Panc1 (cell line): Measurements from ENCODE around the gene TMPRSS3. TPM values are rescaled to one million over a fixed set of nuclear protein-coding genes. Genes with fewer than 3 reads are reported as not detected.

Source experiments
- ATAC-seq: fragments of 200-7000 bp; cut with Tn5 transposase; 2 replicates; pipeline ENCODE4 v1.9.1; 2020; ENCODE audit warnings: mild to moderate bottlenecking, moderate library complexity
- BruUV-seq: library from RNA; stranded (reverse); fragments of 400-500 nt; replicated peaks from 2 replicates; lab custom pipeline; 2021; lab: Mats Ljungman, UMichigan
- CTCF ChIA-PET: fragments of 300-600 bp; sonication (Branson Sonifier 250); formaldehyde crosslinking; loops from one replicate; lab custom pipeline; 2022; ENCODE audit warnings: antibody characterized with exemption; lab: Charles Lee
- POLR2A ChIA-PET: fragments of 300-600 bp; sonication (Branson Sonifier 250); formaldehyde crosslinking; loops from one replicate; lab custom pipeline; 2022; ENCODE audit warnings: antibody characterized with exemption; lab: Charles Lee
- DNase-seq: peaks from one replicate; pipeline ENCODE4 v3.0.0-alpha.2; 2010; ENCODE audit warnings: low read depth, low spot score
- H3K27ac ChIP-seq: 2 replicates; pipeline ENCODE4 v1.5.1; 2011; ENCODE audit warnings: mild to moderate bottlenecking, low read length, inconsistent platforms
- H3K27me3 ChIP-seq: fragments of 200-500 bp; sonication (Bioruptor generic); 2 replicates; pipeline ENCODE4 v1.6.0; 2014; ENCODE audit warnings: low read length, inconsistent platforms; ENCODE audit not compliant: control insufficient read depth, insufficient read depth
- H3K36me3 ChIP-seq: fragments of 200-500 bp; sonication (Bioruptor generic); 2 replicates; pipeline ENCODE4 v1.5.1; 2014; ENCODE audit warnings: inconsistent platforms, mild to moderate bottlenecking, low read length, moderate library complexity; ENCODE audit not compliant: control insufficient read depth, insufficient read depth
- H3K4me1 ChIP-seq: 2 replicates; pipeline ENCODE4 v1.5.1; 2011; ENCODE audit warnings: inconsistent platforms, mild to moderate bottlenecking, low read length, moderate library complexity; ENCODE audit not compliant: control insufficient read depth, insufficient read depth
- H3K4me3 ChIP-seq, 2 experiments: 2 replicates each; pipeline ENCODE4 v1.5.1; 2011 to 2012; ENCODE audit warnings: low read depth in 2 of 2, low read length in 2 of 2, mild to moderate bottlenecking in 2 of 2, inconsistent platforms in 1 of 2, moderate library complexity in 1 of 2
- H3K9me3 ChIP-seq: fragments of 200-500 bp; sonication (Bioruptor generic); 2 replicates; pipeline ENCODE4 v1.5.1; 2014; ENCODE audit warnings: low read depth, mild to moderate bottlenecking, inconsistent platforms, low read length, moderate library complexity; ENCODE audit not compliant: control insufficient read depth, insufficient read depth
- POLR2AphosphoS5 ChIP-seq: IDR thresholded peaks from 2 replicates; pipeline ENCODE4 v1.6.1; 2012; ENCODE audit warnings: mild to moderate bottlenecking, low read depth, low read length, moderate library complexity
- SIN3A ChIP-seq: IDR thresholded peaks from 2 replicates; pipeline ENCODE4 v1.6.1; 2012; ENCODE audit warnings: low read depth, mild to moderate bottlenecking, low read length, moderate library complexity, borderline replicate concordance; ENCODE audit not compliant: insufficient read depth
- TCF7L2 ChIP-seq: IDR thresholded peaks from 2 replicates; pipeline ENCODE4 v1.6.1; 2011; ENCODE audit warnings: mild to moderate bottlenecking, low read depth, low read length, inconsistent platforms
- in situ Hi-C: cut with HindIII; loops from 2 replicates; pipeline ENCODE4 v1.10.0; 2016; ENCODE audit warnings: low sequenced_read_pairs, low pct_unique_long_range_greater_than_20kb
- intact Hi-C: fragments of 100-400 bp; cut with micrococcal nuclease; formaldehyde crosslinking; loops from one replicate; pipeline ENCODE4 v1.10.0; 2022; ENCODE audit not compliant: unreplicated experiment
- total RNA-seq: library from RNA; stranded (reverse); gene quantifications from one replicate; pipeline ENCODE4 v1.2.1, GENCODE V29; 2021; ENCODE audit not compliant: unreplicated experiment
- TF ChIP-seq, protein P1 (sequence below), 2 experiments: IDR thresholded peaks; 2 replicates each; pipeline ENCODE4 v1.6.1; 2011 to 2012; ENCODE audit warnings: low read depth in 2 of 2, control low read depth in 1 of 2, low read length in 1 of 2, mild to moderate bottlenecking in 1 of 2, moderate library complexity in 1 of 2; ENCODE audit not compliant: insufficient read depth in 1 of 2
- TF ChIP-seq, protein P2 (sequence below): fragments of 450-650 bp; IDR thresholded peaks from 2 replicates; pipeline ENCODE4 v1.5.1; 2017; ENCODE audit warnings: mild to moderate bottlenecking

The TMPRSS3 gene
- total RNA-seq, 1 experiment from 2014 or later = not detected

DNA sequence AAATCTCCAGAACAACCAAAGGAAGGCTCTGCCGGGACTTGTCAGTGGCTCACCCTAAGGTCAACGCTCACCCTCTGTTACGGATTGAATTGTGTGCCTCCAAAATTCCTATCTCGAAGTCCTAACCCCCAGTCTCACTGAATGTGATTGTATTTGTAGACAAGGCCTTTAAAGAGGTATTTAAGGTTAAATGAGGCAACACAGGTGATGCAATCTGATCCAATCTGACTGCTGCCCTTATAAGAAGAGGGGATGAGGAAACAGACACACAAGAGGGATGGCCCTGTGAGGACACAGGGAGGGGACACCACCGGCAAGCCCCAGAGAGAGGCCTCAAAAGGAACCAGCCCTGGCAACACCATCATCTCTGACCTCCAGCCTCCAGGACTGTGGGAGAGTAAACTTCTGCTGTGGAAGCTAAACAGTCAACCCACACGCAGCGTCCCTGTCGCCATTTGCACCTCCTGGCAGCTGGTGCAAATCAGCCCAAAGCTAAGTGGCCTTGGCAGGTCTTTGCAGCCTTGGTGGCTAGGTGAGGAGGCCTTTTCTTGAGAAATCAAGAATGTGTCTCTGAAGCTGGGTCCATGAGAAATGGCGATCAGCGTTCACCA is 32.1 kb upstream of the TMPRSS3 start:
- DNase-seq (no peak), ATAC-seq (no peak)
- Histone ChIP-seq H3K36me3 (no peaks in the 10 kb centered on the region), H3K9me3 (peaks cover 5% of the 10 kb centered on the region; the same call in 1 of the 2 replicates), H3K27me3 (peaks cover 3% of the 10 kb centered on the region; the same call in 1 of the 2 replicates), H3K4me3 (no peak overlapping the region), H3K27ac (no peak overlapping the region), H3K4me1 (no peaks in the 10 kb centered on the region)
- no TSS peak for BruUV-seq
- in situ Hi-C loops = no loop called here
- TF ChIP-seq, protein P1, sequence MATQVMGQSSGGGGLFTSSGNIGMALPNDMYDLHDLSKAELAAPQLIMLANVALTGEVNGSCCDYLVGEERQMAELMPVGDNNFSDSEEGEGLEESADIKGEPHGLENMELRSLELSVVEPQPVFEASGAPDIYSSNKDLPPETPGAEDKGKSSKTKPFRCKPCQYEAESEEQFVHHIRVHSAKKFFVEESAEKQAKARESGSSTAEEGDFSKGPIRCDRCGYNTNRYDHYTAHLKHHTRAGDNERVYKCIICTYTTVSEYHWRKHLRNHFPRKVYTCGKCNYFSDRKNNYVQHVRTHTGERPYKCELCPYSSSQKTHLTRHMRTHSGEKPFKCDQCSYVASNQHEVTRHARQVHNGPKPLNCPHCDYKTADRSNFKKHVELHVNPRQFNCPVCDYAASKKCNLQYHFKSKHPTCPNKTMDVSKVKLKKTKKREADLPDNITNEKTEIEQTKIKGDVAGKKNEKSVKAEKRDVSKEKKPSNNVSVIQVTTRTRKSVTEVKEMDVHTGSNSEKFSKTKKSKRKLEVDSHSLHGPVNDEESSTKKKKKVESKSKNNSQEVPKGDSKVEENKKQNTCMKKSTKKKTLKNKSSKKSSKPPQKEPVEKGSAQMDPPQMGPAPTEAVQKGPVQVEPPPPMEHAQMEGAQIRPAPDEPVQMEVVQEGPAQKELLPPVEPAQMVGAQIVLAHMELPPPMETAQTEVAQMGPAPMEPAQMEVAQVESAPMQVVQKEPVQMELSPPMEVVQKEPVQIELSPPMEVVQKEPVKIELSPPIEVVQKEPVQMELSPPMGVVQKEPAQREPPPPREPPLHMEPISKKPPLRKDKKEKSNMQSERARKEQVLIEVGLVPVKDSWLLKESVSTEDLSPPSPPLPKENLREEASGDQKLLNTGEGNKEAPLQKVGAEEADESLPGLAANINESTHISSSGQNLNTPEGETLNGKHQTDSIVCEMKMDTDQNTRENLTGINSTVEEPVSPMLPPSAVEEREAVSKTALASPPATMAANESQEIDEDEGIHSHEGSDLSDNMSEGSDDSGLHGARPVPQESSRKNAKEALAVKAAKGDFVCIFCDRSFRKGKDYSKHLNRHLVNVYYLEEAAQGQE (IDR thresholded peaks at IDR 0.05; ENCODE audit: insufficient read depth in 1 of 2, low read depth in 2 of 2, low read length in 1 of 2) = no peak
- TF ChIP-seq, protein P2, sequence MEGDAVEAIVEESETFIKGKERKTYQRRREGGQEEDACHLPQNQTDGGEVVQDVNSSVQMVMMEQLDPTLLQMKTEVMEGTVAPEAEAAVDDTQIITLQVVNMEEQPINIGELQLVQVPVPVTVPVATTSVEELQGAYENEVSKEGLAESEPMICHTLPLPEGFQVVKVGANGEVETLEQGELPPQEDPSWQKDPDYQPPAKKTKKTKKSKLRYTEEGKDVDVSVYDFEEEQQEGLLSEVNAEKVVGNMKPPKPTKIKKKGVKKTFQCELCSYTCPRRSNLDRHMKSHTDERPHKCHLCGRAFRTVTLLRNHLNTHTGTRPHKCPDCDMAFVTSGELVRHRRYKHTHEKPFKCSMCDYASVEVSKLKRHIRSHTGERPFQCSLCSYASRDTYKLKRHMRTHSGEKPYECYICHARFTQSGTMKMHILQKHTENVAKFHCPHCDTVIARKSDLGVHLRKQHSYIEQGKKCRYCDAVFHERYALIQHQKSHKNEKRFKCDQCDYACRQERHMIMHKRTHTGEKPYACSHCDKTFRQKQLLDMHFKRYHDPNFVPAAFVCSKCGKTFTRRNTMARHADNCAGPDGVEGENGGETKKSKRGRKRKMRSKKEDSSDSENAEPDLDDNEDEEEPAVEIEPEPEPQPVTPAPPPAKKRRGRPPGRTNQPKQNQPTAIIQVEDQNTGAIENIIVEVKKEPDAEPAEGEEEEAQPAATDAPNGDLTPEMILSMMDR = no peak
- no peak for TF ChIP-seq TCF7L2
- TF ChIP-seq SIN3A = no peak
- no peak for TF ChIP-seq POLR2AphosphoS5
- intact Hi-C loops = no loop called here
- ChIA-PET CTCF (no interaction called here), POLR2A (no interaction called here)

- DNase-seq (no peak), ATAC-seq (no peak)
- TF ChIP-seq SIN3A = no peak
- Histone ChIP-seq H3K9me3 (no peaks in the 10 kb centered on the region), H3K27ac (no peak overlapping the region), H3K4me3 (no peak overlapping the region), H3K27me3 (no peaks in the 10 kb centered on the region; the same call in 1 of the 2 replicates), H3K4me1 (no peaks in the 10 kb centered on the region), H3K36me3 (no peaks in the 10 kb centered on the region)
- in situ Hi-C loops (no loop called here), intact Hi-C loops (no loop called here)
- BruUV-seq = no TSS peak
- ChIA-PET POLR2A (no interaction called here), CTCF (no interaction called here)
These were observed 31.1 kb upstream of the TMPRSS3 start for GRCh38 chr21:42426876-42427480.

DNA sequence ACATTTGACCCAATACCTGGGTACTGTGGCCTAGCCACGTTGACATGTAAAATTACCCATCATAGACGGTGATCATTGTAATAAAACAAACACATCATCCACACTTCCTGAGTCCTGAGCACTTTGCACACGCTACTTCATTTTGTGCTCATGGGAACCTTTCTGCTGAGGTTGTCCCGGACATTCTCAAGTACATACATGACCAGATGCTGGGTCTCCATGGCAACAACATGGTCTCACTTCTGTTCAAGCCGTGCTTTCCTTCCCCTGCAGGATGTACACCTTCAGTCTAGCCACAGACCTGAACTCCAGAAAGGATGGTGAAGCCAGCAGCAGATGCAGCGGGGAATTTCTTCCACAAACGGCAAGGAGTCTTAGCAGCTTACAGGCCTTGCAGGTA is 30.6 kb upstream of the TMPRSS3 start:
- ATAC-seq (no peak), DNase-seq (no peak)
- H3K9me3 ChIP-seq = no peaks in the 10 kb centered on the region
- CTCF ChIA-PET = no interaction called here
- POLR2A ChIA-PET = no interaction called here
- no peaks in the 10 kb centered on the region for H3K36me3 ChIP-seq
- H3K27ac ChIP-seq = no peak overlapping the region
- no peaks in the 10 kb centered on the region; the same call in 1 of the 2 replicates for H3K27me3 ChIP-seq
- no TSS peak for BruUV-seq
- in situ Hi-C loops = no loop called here
- intact Hi-C loops = no loop called here
- no peak overlapping the region for H3K4me3 ChIP-seq
- H3K4me1 ChIP-seq = no peaks in the 10 kb centered on the region
- TF ChIP-seq, protein P1 (IDR thresholded peaks at IDR 0.05; ENCODE audit: insufficient read depth in 1 of 2, low read depth in 2 of 2, low read length in 1 of 2) = no peak
- TF ChIP-seq, protein P2 = no peak
- TF ChIP-seq SIN3A = no peak
- TF ChIP-seq TCF7L2 = no peak
- no peak for TF ChIP-seq POLR2AphosphoS5
